Measurements from ENCODE around the gene EHBP1. TPM values are rescaled to one million over a fixed set of nuclear protein-coding genes. Genes with fewer than 3 reads are reported as not detected.

EHBP1 gene
- total RNA-seq, 1 donor from 2014 or later: 29.3 TPM

Other genes starting within 250 kb of the EHBP1 start
- gene TMEM17, start 199.5 kb upstream of the EHBP1 start, total RNA-seq: 2.5 and 2.9 TPM in 2 replicates